Colonic mucosa (tissue), 4 donors: ENCODE data around the gene ZNF662. TPM values are rescaled to one million over a fixed set of nuclear protein-coding genes. Genes with fewer than 3 reads are reported as not detected.

Experiments used
- DNase-seq: peaks from one replicate; pipeline ENCODE4 v3.0.0-alpha.2; 2020
- H3K27ac ChIP-seq: fragments of 200-600 bp; one replicate; pipeline ENCODE4 v1.8.0; 2021
- H3K27me3 ChIP-seq: fragments of 200-600 bp; one replicate; pipeline ENCODE4 v1.8.0; 2021
- H3K36me3 ChIP-seq: fragments of 200-600 bp; one replicate; pipeline ENCODE4 v1.8.0; 2021
- H3K4me1 ChIP-seq: fragments of 200-600 bp; one replicate; pipeline ENCODE4 v1.8.0; 2021; ENCODE audit warnings: mild to moderate bottlenecking
- H3K4me3 ChIP-seq: fragments of 200-600 bp; one replicate; pipeline ENCODE4 v1.8.0; 2021
- H3K9ac ChIP-seq, 2 donors: one replicate each; pipeline ENCODE4 v1.7.0; 2013; ENCODE audit warnings: control low read depth in 2 of 2, low read depth in 2 of 2, low read length in 2 of 2
- H3K9me3 ChIP-seq: fragments of 200-600 bp; one replicate; pipeline ENCODE4 v1.8.0; 2021
- CTCF ChIP-seq: fragments of 200-600 bp; IDR thresholded peaks from one replicate; pipeline ENCODE4 v1.8.0; 2022; ENCODE audit warnings: antibody characterized with exemption, mild to moderate bottlenecking
- intact Hi-C: fragments of 100-400 bp; cut with DNase I; formaldehyde crosslinking; loops from one replicate; pipeline ENCODE4 v1.14.1; 2022
- total RNA-seq, 2 donors: library from RNA; stranded (reverse); fragmentation: NEBNext Ultra II Directional in 1 of 2; extraction: Animal tissue kit (Norgen Biotek cat#: 25700) in 1 of 2; gene quantifications; one replicate each; pipeline ENCODE4 v1.2.1, GENCODE V29; 2021
- donor health status: healthy.
- donor health status: DM: no; HTN: no; CAD: no.
- donor health status: DM: no; HTN: no; CAD: no.

The ZNF662 gene
- 1 to 10 TPM; 2.8 to 5.5 TPM for total RNA-seq

- TF ChIP-seq CTCF = no peak
- peak; percentile 32 for DNase-seq
- intact Hi-C loops = no loop called here
- H3K27ac ChIP-seq = no peak within 1 kb of the TSS
- H3K4me1 ChIP-seq = no peaks in the 10 kb centered on the region
- H3K36me3 ChIP-seq = no peaks in the 10 kb centered on the region
- no peaks in the 10 kb centered on the region for H3K27me3 ChIP-seq
- H3K9ac ChIP-seq = peak within 1 kb of the TSS; percentile 61 to 75
- peak within 1 kb of the TSS; percentile 45 for H3K4me3 ChIP-seq
- no peaks in the 10 kb centered on the region for H3K9me3 ChIP-seq
Observed at GRCh38 chr3:42906070-42906847, at the start of gene ZNF662. Gene ZNF662 (plus strand): TSS chr3:42906142. CDS start chr3:42908115, 1,973 bp downstream.

GRCh38 chr3:42856544-42856943 lies 49.4 kb upstream of the ZNF662 start:
- H3K4me1 ChIP-seq = no peaks in the 10 kb centered on the region
- H3K36me3 ChIP-seq = no peaks in the 10 kb centered on the region
- TF ChIP-seq CTCF = no peak
- no peaks in the 10 kb centered on the region for H3K9me3 ChIP-seq
- H3K9ac ChIP-seq = no peak overlapping the region
- no peak overlapping the region for H3K27ac ChIP-seq
- DNase-seq = no peak
- no peaks in the 10 kb centered on the region for H3K27me3 ChIP-seq
- intact Hi-C loops = no loop called here
- no peak overlapping the region for H3K4me3 ChIP-seq

GRCh38 chr3:42864321-42864950 lies 41.5 kb upstream of the ZNF662 start:
- H3K9me3 ChIP-seq = no peaks in the 10 kb centered on the region
- no peaks in the 10 kb centered on the region for H3K27me3 ChIP-seq
- DNase-seq = no peak
- no peak for TF ChIP-seq CTCF
- intact Hi-C loops = no loop called here
- no peaks in the 10 kb centered on the region for H3K4me1 ChIP-seq
- no peak overlapping the region for H3K9ac ChIP-seq
- H3K27ac ChIP-seq = no peak overlapping the region
- H3K36me3 ChIP-seq = no peaks in the 10 kb centered on the region
- no peak overlapping the region for H3K4me3 ChIP-seq

- Histone ChIP-seq H3K27ac (no peak overlapping the region), H3K4me1 (no peaks in the 10 kb centered on the region), H3K9me3 (no peaks in the 10 kb centered on the region), H3K36me3 (no peaks in the 10 kb centered on the region), H3K27me3 (no peaks in the 10 kb centered on the region), H3K4me3 (no peak overlapping the region), H3K9ac (no peak overlapping the region)
- intact Hi-C loops = no loop called here
- no peak for DNase-seq
- TF ChIP-seq CTCF = no peak
Observed at GRCh38 chr3:42865256-42865655, 40.7 kb upstream of the ZNF662 start.

GRCh38 chr3:42867138-42867537 lies 38.8 kb upstream of the ZNF662 start:
- DNase-seq = no peak

More at GRCh38 chr3:42867138-42867537, 38.8 kb upstream of the ZNF662 start:
- no peak for TF ChIP-seq CTCF
- H3K27me3 ChIP-seq = no peaks in the 10 kb centered on the region
- intact Hi-C loops = no loop called here
- H3K4me3 ChIP-seq = no peak overlapping the region
- no peak overlapping the region for H3K27ac ChIP-seq
- H3K36me3 ChIP-seq = no peaks in the 10 kb centered on the region
- H3K9me3 ChIP-seq = no peaks in the 10 kb centered on the region
- H3K9ac ChIP-seq = no peak overlapping the region
- H3K4me1 ChIP-seq = no peaks in the 10 kb centered on the region
